BE2C (cell line): ENCODE data around the gene LRRC66.

Experiments used
- DNase-seq: peaks from one replicate; pipeline ENCODE4 v3.0.0-alpha.2; 2020
- H3K27me3 ChIP-seq: fragments of 250-450 bp; sonication (Bioruptor Pico); 2 replicates; pipeline ENCODE4 v1.5.1; 2020; ENCODE audit warnings: mild to moderate bottlenecking
- H3K36me3 ChIP-seq: fragments of 250-450 bp; sonication (Bioruptor Pico); 2 replicates; pipeline ENCODE4 v1.5.1; 2020; ENCODE audit warnings: mild to moderate bottlenecking
- H3K4me1 ChIP-seq: fragments of 250-450 bp; sonication (Bioruptor Pico); 2 replicates; pipeline ENCODE4 v1.5.1; 2020
- H3K4me3 ChIP-seq: 2 replicates; pipeline ENCODE4 v1.5.1; 2011; ENCODE audit warnings: low read depth, low read length
- H3K9me3 ChIP-seq: fragments of 250-450 bp; sonication (Bioruptor Pico); 2 replicates; pipeline ENCODE4 v1.5.1; 2020
- CTCF ChIP-seq: IDR thresholded peaks from 2 replicates; pipeline ENCODE4 v1.5.1; 2012; ENCODE audit warnings: mild to moderate bottlenecking, low read depth, low read length

LRRC66 gene

GRCh38 chr4:52028970-52029369 is 8.8 kb upstream of the LRRC66 start:
- Histone ChIP-seq H3K27me3 (no peaks in the 10 kb centered on the region), H3K36me3 (peaks cover 28% of the 10 kb centered on the region), H3K4me3 (no peak overlapping the region), H3K4me1 (no peaks in the 10 kb centered on the region), H3K9me3 (no peaks in the 10 kb centered on the region)
- DNase-seq: no peak
- no peak for TF ChIP-seq CTCF

DNA sequence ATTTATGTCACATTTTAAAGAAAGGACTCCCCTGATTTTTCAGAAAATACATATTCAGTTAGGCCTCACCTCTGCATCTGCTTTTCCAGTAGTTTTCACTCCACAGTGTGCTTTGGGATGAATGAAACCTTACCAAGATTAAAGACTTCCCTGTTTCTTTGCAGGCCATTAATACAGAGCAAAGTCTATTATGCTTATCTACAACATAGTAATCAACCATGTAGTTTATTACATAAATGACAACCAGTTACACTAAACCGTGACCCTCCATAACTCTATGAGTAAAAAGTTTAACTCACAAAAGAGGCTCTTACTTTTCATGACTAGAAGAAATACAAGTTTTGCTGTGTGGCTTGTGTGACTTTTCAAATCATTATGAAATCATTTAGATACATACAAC is 2.3 kb downstream of the LRRC66 start:
- peaks cover 2% of the 10 kb centered on the region for H3K36me3 ChIP-seq
- DNase-seq: no peak
- H3K9me3 ChIP-seq: no peaks in the 10 kb centered on the region
- no peak for TF ChIP-seq CTCF
- H3K27me3 ChIP-seq: no peaks in the 10 kb centered on the region
- H3K4me1 ChIP-seq: no peaks in the 10 kb centered on the region
- H3K4me3 ChIP-seq: no peak overlapping the region

DNA sequence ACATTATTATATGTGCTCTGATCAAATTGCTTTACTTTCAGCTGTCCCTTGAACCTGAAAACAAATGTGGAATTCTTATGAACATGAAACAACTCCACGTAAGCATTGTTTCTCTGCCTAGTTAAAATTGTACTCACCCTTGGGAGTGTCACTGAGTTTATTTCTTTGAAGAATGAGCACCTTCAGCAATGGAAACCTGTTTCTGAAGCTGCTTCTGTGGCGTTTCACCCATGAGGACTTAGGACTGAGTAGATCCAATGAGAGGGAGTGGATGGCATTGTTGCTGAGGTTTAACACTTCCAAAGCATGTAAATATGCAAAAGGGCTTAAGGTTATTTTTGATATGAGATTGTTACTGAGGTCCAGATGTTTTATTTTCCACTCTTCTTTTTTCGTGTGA is 3.2 kb downstream of the LRRC66 start:
- Histone ChIP-seq H3K4me1 (no peaks in the 10 kb centered on the region), H3K4me3 (no peak overlapping the region), H3K9me3 (no peaks in the 10 kb centered on the region), H3K27me3 (no peaks in the 10 kb centered on the region), H3K36me3 (no peaks in the 10 kb centered on the region; the same call in 1 of the 2 replicates)
- TF ChIP-seq CTCF: no peak
- DNase-seq: no peak

- peak; percentile 15 for DNase-seq
- no peaks in the 10 kb centered on the region for H3K4me1 ChIP-seq
- H3K36me3 ChIP-seq: no peaks in the 10 kb centered on the region
- no peak overlapping the region for H3K4me3 ChIP-seq
- H3K27me3 ChIP-seq: no peaks in the 10 kb centered on the region
- TF ChIP-seq CTCF: peak; percentile 58
- no peaks in the 10 kb centered on the region for H3K9me3 ChIP-seq
Measured at GRCh38 chr4:52015366-52015765, 4.8 kb downstream of the LRRC66 start.

DNA sequence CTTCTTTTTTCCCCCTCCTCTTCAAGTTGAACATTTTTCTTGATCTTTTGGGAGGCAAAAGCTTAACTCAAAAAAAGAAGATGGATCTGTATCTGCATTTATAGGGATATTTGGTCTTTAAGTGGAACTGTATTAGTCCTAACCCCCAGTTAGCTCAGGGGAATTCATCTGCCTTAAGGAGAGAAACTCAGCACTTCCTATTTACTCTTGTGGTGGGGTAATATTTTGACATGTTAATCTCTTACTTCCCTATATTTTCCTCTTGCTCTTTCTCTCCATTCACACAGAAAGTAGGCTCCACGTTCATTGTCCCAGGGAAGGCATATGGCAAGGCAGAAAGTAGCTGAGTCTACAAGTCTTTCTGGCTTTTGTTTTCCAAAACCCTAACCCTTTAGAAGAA is 5.3 kb downstream of the LRRC66 start:
- DNase-seq: no peak
- no peak for TF ChIP-seq CTCF

DNA sequence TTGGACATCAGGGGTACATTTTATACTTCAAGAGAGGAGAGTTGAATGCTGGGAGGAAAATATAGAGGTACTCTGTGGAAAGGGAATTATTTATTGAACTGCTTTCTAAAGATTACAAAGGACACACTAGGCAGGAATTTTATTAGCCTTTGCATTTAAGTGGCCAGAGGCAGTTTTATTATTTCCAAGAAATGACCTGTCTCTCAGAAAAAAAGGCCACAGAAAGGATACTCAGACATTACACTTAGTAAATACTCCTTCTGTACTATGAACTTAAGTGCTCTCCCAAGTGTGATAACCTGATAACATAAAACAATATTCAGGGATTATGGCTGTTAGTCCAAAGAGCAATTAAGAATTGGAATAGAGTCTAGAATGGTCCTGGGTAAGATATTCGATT is 7.5 kb downstream of the LRRC66 start:
- DNase-seq: no peak
- Histone ChIP-seq H3K27me3 (no peaks in the 10 kb centered on the region), H3K4me1 (no peaks in the 10 kb centered on the region), H3K4me3 (no peak overlapping the region), H3K36me3 (no peaks in the 10 kb centered on the region), H3K9me3 (no peaks in the 10 kb centered on the region)
- no peak for TF ChIP-seq CTCF

More for the DNA sequence above, 5.3 kb downstream of the LRRC66 start:
- Histone ChIP-seq H3K27me3 (no peaks in the 10 kb centered on the region), H3K9me3 (no peaks in the 10 kb centered on the region), H3K36me3 (no peaks in the 10 kb centered on the region), H3K4me1 (no peaks in the 10 kb centered on the region), H3K4me3 (no peak overlapping the region)
